GM10847 (cell line): Measurements from ENCODE around the gene ZNF619.
A peak's percentile ranks its signal among the peaks of the same experiment; 100 is the strongest.

Experiments used
- POLR2A ChIP-seq: IDR thresholded peaks from 2 replicates; pipeline ENCODE4 v1.6.1; 2011; ENCODE audit not compliant: insufficient read length; ENCODE audit errors: extremely low read depth

ZNF619 gene

GRCh38 chr3:40511031-40511718 is 34.3 kb downstream of the ZNF619 start:
- TF ChIP-seq POLR2A, result no peak

- TF ChIP-seq POLR2A, result no peak
These were observed 39.3 kb downstream of the ZNF619 start for GRCh38 chr3:40516201-40516600.

GRCh38 chr3:40518067-40518466 is 41.1 kb downstream of the ZNF619 start:
- no peak for TF ChIP-seq POLR2A

- no peak for TF ChIP-seq POLR2A
These were observed 41.9 kb downstream of the ZNF619 start for GRCh38 chr3:40518848-40519247.

- no peak for TF ChIP-seq POLR2A
These were observed 44.3 kb downstream of the ZNF619 start for GRCh38 chr3:40521254-40521653.

GRCh38 chr3:40523781-40524180 is 46.9 kb downstream of the ZNF619 start:
- TF ChIP-seq POLR2A, result no peak

GRCh38 chr3:40524222-40524567 is 47.3 kb downstream of the ZNF619 start:
- no peak for TF ChIP-seq POLR2A

- peak; percentile 92 for TF ChIP-seq POLR2A
These were observed 47.8 kb downstream of the ZNF619 start, which contains the start of gene ZNF621 for GRCh38 chr3:40524568-40525285. TSS of gene ZNF621 (plus strand) at chr3:40524960. CDS start at chr3:40525841, 881 bp downstream.

- TF ChIP-seq POLR2A, result no peak
These were observed 51.5 kb downstream of the ZNF619 start for GRCh38 chr3:40528426-40528825.

- no peak for TF ChIP-seq POLR2A
These were observed 55.3 kb downstream of the ZNF619 start for GRCh38 chr3:40532252-40532651.

- TF ChIP-seq POLR2A, result no peak
These were observed 57.4 kb downstream of the ZNF619 start for GRCh38 chr3:40534283-40534682.
